HTR-8/SVneo (cell line): ENCODE results near the gene HEYL.
A peak's percentile ranks its signal among the peaks of the same experiment; 100 is the strongest.

Experiments
- DNase-seq: peaks from one replicate; pipeline ENCODE4 v3.0.0; 2011; ENCODE audit warnings: low spot score, mixed read lengths; ENCODE audit not compliant: insufficient read length
- FAIRE-seq: peaks from 2 replicates; lab custom pipeline; 2011; peaks lifted over from hg19 to GRCh38; lab: Jason Lieb, UNC

The HEYL gene

DNA sequence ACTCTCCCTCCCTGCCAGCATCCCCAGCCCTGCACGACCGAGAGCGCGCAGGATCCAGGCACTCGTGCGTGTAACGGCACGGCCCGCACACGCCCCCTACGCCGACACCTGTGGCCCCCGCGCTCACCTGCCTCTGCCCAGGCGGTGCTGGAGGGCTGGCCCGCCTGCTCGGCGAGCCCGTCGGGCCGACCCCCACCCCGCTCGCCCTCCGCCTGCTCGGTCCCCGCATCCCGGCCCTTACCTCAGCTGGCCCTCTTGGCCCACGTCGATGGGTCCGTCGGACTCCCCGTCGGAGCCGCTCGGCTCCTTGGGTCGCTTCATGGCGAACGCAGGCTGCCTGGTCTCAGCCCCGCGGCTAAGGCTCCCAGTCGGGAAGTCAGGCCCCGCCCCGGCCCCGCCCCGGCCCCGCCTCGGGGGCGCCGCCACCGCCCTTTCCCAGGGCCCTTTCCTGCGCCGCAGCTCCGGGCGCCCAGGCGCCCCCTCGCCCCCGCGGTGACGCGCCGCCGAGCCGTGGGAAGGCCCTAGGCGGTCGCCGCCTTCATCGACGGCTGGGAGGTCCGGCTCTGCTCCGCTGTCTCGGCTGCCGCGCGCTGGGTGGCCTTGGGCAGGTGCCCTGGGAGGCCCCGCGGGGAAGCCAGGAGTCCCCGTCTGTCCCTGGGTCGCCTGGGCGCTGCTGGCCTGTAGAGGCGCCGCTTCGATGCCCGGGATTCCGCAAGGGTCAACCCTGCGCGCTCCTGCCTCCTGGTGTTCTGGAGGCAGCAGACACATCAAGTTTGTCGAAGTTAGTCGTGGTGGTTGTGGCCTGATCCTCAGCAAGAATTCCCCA, at the start of gene HEYL:
Gene HEYL (minus strand): TSS at position 339 of the 826 bp plus-strand sequence. CDS start 18 bp downstream, at position 321.
- DNase-seq (peak; percentile 79), FAIRE-seq (peak; percentile 36)

DNA sequence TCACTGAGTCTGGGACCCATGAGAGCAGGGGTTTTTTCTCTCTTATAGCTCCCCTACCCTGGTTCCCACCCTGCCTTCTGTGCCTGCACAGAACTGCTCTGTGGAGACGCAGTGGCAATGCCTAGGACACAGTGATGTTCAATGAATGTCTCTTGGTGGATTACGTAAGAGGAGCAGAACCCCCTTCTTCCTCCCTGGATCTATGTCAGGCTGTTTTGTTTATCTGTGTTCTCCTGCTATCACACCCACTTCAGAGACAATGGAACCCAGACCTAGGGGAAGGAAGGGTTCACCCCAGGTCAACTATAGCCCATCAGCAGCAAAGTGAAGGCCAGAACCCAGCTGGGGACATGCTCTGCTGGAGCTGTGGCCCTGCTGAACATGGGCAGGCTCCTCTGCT, 49.8 kb upstream of the HEYL start:
- no peak for FAIRE-seq
- DNase-seq: no peak

DNA sequence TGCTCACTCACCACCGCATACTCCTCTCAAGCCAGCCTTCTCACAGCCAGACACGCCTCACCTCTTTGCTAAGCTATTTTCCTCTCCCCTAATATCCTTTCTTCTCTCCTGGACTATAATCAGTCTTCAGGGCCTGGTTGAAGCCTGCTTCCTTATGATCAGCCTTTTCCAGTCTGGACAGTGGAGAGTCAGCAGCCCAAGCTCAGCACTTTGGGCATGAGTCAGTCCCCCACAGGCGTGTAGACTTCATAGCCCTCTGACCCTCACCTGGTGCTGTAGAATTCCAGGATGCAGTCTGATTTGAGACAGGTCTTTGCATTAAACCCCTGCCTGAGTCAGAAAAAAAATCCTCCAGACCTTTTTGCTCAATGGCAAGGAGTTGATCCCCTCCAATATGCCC, 49.3 kb upstream of the HEYL start:
- FAIRE-seq: no peak
- no peak for DNase-seq

DNA sequence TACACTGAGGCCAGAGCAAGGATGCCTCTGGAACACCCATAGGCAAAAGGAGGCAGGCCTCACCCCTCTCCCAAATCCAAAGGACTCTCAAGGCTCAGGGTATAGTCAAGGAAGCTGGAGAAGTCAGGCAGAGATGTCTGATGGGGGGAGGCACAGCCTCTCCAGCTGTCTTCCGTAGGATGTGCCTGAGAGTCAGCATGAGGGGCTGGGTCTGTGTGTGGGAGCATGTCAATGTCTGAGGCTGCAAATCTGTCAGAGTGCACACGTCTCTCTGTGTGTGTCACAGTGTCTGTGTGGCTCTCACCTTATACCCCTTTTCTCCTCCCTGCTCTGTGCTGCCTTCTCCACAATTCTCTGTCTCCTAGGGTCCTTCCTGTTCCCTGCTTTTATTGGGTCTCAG, 47.8 kb upstream of the HEYL start:
- no peak for DNase-seq
- FAIRE-seq: no peak

DNA sequence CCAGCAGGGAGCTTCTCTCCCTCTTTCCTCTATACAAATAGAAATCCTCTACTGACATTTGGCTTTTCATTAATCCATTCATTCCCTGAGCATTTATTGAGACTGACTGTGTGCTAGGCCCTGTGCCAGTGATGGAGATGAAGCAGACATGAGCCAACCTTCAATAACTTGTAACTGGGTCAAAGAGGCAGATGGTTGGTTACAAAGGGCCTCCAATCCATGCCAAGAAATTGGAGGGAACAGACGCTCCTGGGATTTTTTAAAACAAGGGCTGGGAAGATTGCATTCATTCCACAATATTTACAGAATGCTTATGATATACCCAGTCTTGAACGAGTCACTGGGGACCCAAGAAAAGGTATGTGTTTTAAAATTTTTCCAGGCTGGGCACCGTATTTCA, 45.6 kb upstream of the HEYL start:
- FAIRE-seq: no peak
- DNase-seq: no peak

DNA sequence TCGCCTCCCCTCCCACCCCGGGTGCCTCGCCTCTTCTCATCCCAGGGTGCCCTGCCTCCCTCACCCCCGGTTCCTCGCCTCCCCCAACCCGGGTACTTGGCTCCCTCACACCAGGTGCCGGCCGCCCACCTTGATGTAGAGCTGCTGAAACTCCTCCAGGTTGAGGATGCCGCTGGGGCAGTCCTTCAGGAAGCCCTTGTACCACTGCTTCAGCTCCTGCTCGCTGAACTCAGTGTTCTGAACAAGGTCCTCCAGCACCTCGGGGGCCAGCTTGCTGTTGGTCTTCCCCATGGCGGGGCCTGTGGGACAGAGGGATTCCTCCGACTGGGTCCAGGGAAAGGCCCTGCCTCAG, 44.8 kb upstream of the HEYL start:
- DNase-seq (no peak), FAIRE-seq (no peak)

DNA sequence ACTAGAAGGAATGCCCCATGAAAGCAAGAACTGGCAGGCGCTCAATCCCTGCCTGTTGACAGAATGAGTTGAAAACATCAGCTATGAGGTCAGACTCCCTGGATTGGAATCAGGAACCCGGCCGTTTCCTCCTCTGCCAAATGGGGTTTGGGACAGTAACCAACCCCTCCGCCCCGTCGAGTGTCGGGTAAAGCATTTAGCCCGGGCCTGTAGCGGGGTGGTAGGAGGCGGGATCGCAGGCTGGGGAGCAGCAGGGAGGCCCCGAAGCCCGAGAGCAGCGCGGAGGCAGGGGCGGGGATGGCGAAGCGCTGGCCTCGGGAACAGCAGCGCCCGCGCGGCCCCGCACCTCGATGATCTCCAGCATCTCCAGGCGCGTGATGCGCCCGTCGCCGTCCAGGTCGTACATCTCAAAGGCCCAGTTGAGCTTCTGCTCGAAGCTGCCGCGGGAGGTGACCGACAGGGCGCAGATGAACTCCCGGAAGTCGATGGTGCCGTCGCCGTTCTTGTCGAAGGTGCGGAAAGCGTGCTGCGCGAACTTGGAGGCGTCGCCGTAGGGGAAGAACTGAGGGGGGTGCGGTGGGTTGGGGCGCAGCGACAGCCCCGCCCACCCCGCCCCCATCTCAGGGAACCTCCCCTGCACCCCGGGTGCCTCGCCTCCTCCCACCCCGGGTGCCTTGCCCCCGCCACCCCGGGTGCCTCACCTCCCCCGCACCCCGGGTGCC, 44.3 kb upstream of the HEYL start:
- FAIRE-seq (no peak), DNase-seq (no peak)

DNA sequence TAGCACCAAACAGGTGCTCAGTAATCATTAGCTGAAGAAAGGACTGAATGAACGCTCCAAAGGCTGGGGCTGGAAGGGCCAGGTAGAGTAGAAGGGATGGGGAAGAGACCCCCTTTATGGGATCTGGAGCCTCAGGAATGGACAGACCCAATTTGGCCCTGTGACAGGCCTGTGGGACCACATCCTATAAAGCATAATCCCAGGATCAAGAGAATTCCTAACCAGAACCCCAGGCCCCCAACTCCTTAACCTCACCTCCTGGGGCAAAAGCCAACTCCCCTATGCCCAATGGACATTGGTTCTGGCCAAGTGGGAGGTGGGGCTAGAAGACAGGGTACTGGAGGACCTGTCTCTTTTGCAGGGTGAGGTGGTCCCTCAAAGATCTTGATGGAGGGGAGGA, 42.6 kb upstream of the HEYL start:
- FAIRE-seq (no peak), DNase-seq (no peak)

DNA sequence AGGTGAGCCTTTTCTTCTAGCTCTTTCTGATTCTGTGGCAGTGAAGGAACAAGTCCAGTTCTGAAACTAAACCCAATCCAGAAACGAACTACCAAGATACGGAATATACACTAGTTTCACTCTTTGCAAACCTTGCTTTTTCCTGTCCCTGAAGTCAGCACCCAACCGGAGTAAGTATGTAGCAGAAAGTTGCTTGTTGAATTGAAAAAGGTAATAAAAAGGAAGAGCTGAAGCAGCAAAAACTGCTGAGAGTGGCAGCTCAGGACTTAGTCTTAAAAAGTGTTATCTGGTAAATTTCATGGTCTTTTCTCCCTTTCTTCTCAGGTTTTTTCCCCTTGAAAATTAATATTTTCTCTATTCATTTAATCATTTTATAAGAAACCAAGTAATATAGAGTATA, 41.9 kb upstream of the HEYL start:
- DNase-seq (no peak), FAIRE-seq (no peak)

DNA sequence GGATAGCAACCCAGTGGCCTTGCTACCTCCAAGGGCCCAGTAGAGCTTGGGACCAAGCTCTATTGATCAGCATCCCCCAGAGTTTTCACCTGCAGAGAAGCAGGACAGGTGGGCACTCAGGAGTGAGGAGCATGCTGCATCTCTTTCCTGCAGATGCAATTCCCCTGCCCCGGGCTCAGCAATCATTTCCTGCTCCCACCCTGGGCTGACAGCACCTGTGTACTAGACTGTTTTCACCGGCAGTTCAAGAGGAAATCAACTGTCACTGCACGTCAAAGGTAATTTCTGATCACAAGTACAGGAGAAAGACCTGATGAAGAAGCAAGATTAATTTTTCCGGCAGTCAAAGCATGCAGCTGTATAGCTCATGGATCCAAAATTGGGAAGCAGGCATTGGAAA, 41.3 kb upstream of the HEYL start:
- DNase-seq (no peak), FAIRE-seq (no peak)

DNA sequence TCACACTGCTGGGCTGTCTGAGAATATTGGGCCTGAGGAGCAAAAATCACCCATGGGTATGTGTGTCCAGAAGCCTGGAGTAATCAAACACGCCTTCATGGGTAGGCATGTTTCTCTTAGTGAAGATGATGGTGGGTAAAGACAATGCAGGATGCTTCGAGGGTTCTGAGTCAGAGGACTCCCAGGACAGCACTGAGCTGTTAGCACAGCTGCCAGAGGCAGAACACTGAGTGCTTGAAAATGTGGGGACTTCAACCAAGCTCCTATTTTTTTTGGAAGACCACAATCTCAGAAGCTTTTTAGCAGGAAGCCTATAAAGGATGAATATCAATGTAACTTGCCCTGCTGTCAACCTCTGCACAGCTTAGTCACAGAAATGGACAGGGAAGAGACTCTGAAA, 40.4 kb upstream of the HEYL start:
- FAIRE-seq: no peak
- no peak for DNase-seq

DNA sequence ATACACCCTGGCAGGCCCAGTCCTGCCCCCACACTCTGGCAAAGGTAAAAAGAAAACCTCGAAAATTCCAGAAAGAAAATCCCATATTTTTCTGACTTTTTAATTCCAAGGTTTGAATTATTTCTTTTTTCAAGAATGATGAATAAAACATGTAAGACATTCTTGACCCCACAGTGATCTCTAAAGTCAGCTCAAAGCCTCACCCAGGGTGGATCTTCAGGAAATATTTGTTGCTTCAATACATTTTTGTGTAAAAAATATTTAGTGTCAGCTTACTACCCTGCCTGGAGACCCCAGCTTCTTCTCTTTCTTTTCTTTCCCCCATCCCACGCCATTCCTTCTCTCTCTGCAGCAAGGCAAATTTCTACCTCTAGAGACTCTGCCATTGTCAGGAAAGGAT, 39.4 kb upstream of the HEYL start:
- DNase-seq (no peak), FAIRE-seq (no peak)

DNA sequence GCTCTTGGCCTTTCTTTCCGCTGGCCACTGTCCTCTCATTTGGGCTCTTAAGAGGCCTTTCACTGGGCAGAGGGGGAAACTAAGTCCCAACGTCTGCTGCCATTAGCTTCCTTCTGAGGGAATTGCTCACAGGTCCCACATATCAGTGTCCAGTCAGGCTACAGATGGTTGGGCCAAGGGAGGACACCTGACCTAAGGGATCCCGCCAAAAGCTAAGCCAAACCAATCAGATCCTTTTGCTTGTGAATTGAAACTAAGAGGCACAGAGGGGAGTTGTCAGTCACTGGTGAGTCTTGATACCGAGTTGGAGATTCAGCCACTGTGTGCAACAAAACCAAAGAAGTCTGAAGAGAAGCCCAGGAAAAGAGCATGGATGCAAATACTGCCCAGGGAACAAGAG, 38.2 kb upstream of the HEYL start:
- FAIRE-seq: no peak
- no peak for DNase-seq

DNA sequence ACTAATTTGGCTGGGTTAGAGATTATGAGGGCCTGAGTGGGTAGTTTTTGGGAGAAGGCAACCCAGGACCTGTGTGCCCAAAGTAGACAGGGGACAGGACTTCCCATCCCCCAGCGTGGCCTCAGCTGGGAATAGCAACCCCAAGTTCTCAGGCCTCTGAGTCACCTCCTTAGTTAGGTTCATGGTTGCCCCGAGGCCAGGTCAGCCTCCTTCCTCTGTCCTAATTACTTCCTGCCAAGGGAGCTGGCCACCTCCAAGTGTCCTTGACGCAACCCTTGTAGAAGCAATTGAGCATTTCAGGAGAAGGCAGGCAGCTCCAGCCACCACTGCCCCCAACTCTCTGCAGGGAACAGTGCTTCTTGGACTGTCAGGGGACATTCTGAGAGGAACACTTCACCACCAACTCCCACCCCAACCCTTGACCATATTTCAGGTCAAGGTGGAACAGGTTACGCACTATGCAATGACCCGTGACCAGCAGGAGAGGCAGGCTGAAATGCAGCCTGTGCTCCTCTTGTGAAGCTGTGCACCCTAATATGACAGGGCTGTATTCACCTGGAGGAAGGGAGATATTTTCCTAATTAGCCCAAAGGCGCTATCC, 37.6 kb upstream of the HEYL start:
- FAIRE-seq (no peak), DNase-seq (peak; percentile 39)

DNA sequence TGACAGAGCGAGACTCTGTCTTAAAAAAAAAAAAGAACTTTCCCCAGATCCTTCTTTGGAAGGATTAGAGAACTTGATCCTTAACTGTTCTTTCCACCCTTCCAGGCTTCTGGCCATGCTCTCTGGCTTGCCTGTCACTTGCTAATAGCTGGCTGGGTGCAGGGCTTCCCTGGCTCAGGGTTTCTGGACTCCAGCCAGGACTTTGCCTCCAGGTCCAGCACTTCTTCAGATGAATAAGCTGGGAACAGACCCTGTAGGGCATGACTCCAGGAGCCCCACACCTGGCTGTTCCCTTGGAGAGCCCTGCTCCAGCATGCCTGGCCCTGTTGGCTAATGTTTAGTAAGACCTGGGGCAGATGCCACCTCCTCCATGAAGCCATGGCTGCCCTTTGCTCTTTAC, 35.8 kb upstream of the HEYL start:
- no peak for FAIRE-seq
- DNase-seq: no peak

DNA sequence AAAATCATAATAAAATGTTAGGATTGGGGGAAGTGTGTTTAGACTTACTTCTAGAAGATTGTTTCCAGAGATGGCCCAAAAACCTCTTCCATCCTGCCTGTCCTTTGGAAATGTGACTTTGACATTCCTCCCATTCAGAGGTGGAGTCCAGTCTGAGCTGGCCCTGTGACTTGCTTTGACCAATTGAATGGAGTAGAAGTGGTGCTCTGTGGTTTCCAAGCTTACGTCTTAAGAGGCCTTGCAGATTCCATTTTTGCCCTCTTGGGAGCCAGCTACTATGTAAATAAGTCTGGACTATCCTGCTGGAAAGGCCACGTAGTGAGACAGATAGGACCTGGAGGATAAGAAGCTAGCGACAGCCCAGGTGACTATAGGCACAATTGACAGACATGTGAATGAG, 33.8 kb upstream of the HEYL start:
- FAIRE-seq: no peak
- DNase-seq: no peak

DNA sequence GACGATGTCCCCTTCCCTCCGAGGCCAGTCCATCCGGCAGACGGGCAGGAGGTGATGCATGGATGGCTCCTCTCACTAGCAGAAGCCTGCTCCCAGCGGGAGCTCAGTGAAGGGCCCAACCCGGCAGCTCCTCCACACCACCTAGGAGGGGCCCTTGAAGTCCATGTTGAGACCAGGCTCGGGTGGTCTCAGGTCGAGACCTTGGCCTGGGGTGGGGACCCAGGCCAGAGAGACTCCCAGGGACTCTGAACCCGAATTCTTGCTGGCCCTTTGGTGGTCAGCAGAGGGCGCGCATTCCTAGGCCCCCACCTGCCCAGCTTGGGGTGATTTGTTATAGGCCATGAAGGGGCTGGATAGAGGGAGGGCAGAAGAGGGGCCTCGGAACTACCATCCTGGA, 33.1 kb upstream of the HEYL start:
- DNase-seq (no peak), FAIRE-seq (no peak)

DNA sequence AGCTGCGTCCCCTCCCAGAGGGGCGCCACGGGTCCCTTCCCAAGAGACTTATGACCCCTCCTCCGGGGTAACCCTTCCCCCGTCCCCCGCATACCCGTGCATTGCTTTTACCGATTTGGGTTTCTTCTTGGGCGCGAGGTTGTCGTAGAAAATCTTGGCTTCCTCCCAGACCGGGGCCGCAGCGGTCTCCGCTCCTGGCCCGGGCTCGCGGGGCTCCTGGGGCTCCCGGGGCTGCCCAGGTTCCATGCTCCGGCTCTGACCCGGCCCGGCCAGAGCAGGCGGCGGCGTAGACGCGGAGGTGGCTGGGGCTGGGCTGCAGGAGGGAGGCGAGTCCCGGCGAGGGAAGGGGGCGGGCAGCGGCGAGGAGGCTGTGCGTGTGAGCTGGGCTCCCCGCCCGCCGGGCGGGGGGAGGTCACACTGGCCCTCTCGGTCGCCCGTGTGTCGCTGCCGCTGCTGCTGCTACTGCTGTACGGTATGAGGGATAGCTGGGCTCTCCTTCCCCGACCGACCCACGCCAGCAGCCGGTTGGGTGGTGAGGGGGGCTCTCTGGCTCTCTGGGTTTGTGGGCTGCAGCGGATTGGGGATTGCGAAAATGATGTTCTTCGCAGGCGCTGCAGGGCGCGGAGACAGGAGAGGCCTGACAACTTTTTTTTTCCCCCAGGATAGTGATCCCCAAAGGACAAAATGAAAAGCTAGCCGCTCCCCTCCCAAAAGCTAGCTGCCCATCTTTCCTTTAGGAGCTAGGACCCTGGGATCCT, 32.5 kb upstream of the HEYL start, which contains the start of gene NT5C1A:
Gene NT5C1A (minus strand): TSS at position 315 of the 758 bp plus-strand sequence. CDS start 69 bp downstream, at position 246.
- peak; percentile 42 for DNase-seq
- peak; percentile 26 for FAIRE-seq

DNA sequence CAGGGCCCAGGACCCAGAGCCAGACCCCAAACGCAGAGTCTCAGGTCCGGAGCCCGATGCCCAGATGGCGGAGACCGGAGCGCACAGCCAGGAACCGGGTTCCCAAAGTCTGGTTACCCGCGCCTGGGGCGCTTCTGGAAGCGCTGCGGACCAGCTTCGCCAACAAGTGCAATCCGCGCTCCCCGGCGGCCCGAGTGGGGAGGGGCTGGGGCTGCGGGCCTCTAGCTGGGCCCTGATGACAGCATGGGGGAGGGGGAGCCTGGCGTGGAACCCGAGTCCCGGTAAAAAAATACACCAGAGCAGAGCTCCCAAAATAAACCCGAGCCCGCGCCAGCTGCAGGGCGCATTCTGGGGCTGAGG, 32.0 kb upstream of the HEYL start:
- no peak for DNase-seq
- FAIRE-seq: no peak

DNA sequence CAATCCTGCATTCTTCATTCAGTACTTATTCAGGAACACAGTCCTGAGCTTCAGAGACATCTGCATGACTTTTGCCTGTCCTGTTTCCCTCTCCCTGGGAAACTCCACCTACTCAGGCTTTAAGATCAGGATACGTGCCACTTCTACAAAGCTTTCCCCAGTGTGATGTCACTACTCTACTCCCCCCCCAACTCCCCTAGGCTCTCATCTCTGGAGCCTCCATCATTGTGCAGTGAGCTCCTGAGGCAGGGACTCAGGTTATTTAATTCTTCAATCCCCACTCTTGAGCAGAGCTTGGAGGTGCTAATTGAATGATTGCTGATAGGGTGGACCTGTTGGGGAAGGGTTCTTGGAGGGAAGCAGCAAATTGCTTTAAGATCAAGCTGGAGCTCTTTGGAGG, 31.2 kb upstream of the HEYL start:
- DNase-seq (no peak), FAIRE-seq (no peak)

DNA sequence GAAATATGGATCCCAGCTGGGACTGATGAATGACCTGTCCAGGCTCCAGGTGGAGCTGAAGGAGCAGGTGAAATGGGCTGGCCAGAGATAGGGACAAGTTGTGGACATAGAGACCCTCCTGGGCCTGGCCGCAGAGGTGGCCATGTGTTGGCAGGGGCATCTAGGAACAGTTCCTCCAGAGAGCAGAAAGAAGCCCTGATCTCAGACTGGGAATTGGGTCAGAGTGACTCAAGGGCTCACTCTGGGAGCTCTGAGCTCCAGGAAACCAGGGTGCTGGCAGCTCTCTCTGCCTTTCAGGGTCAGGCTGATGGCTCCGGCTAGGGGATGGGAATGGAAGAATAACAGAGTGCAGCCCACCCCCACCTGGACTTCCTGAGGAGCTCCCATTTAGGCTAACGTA, 29.5 kb upstream of the HEYL start:
- FAIRE-seq: no peak

More for the DNA sequence above, 29.5 kb upstream of the HEYL start:
- no peak for DNase-seq
